Spleen (tissue), 7 donors: Measurements from ENCODE around the gene TOR1A.

Experiments used
- CTCF ChIP-seq, 11 experiments: fragments of 200-600 bp in 7 of 11; fragments of 450-650 bp in 4 of 11; sonication (generic) in 4 of 11; IDR thresholded peaks in 8 of 11; conservative IDR thresholded peaks in 3 of 11; 1 replicate in 7 of 11; 2 replicates in 4 of 11; pipeline versions ENCODE4 v1.4.0 to v1.8.0; 2016 to 2021; ENCODE audit warnings: antibody characterized with exemption in 11 of 11, inconsistent platforms in 4 of 11, mild to moderate bottlenecking in 1 of 11
- POLR2AphosphoS5 ChIP-seq, 3 donors: sonication (generic); formaldehyde crosslinking; IDR thresholded peaks; one replicate each; pipeline ENCODE4 v1.5.1; 2017; ENCODE audit warnings: antibody characterized with exemption in 3 of 3
- donor health status: DM: no; HTN: no; CAD: no; lungs with moderate emphysema.
- donor health status: DM: no; HTN: no; CAD: no.
- donor health status: DM: no; HTN: no; CAD: no.

- TF ChIP-seq POLR2AphosphoS5 (IDR thresholded peaks at IDR 0.05) (no peak), CTCF (IDR thresholded peaks at IDR 0.05 in 8 of 11, conservative IDR thresholded peaks at IDR 0.05 in 3 of 11) (no peak)
Observed at GRCh38 chr9:129840034-129840433, 16.1 kb upstream of the TOR1A start.
